HG03066 (cell line): ENCODE measurements around the gene CFAP410.
"Not testable (repeated sequence)": the region's sequence is repeated elsewhere in the genome, so short reads cannot be mapped to it uniquely, and the experiment has no call there.

Source experiments
- ATAC-seq: cut with Tn5 transposase; IDR thresholded peaks from one replicate; pipeline ENCODE4 v1.9.1; 2021; ENCODE audit warnings: low read depth; ENCODE audit not compliant: unreplicated experiment

Gene CFAP410

DNA sequence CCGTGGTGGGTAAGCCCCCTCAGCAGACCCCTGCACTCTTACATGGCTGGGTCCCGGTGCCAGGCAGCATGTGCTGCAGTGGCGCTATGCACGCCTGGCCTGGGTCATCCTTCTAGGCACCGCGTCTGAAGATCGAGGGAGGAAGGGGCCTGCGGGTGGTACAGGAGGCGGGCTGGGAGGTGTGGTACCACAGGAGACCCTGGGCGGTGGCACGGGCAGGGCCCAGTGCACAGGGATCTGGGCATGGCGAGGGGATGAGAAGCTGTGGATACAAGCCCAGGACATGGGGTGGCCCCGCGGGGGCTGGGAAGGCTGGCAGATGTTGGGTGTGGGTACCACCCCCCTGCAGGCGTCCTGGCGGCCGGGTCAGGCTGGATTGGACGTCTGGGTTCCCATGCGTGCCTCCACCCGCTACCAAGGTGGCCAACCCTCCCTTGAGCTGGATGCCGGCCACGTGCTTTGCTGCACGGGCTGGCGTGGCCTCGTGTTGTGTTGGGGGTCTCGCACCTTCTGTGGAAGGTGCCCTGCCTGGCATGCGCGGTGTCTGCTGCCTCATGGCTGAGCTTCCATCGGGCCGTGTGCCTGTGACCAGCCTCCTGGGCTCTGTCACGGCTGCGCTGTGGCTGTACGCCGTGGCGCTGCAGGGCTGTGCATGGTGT is 19.7 kb downstream of the CFAP410 start:
- no peak for ATAC-seq

DNA sequence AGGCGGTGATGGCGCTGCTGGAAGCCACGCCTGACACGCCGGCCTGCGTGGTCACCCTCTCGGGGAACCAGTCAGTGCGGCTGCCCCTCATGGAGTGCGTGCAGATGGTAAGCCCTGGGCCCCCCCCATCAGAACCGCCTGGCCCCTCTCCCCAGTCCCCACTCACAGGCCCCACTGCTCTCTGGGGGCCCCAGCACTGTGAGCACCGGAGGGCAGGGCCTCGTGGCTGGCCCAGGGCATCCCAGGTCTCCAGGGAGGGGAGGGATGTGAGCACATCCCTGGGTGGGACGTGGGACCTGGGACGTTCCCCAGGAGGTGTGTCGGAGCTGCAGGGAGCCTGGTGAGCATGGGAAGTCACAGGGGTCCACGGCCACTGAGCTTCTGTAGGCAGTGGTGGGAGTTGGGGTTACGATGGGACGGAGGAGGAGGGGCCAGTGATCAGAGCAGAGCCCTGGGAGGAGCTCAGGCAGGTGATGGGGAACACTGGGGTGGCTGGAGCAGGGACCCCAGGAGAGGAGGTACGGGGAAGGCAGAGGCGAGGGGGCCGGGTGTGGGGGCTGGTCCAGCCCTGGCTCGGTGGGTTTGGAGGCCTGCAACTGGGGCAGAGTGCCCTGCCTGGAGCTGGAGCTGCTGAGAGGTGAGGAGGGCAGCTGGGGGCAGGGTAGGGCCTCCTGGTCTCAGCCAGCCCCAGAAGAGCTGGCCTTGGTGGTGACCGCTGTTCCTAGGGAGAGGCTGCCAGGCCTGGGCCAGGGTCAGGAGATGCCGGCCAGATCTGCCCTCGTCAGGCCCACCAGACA is 20.5 kb downstream of the CFAP410 start:
- no peak for ATAC-seq

DNA sequence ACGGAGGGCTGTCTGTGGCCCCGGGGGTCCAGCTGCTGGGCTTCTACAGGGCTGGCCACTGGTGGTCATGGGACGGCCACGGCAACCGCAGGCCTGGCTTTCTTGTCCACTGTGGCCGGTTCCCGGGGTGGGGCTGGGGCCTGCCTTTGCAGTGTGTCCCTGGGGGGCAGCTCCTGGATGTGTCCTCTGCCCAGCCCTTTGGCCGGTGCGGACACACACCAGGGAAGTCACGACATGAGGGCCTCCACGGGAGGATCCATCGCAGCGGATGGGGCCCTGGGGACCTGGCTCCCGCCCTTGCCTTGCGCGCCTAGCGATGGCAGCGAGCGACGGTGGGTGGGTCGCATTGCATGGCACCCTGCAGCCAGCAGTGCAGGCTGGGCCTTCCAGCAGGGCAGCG is 21.3 kb downstream of the CFAP410 start:
- no peak for ATAC-seq

DNA sequence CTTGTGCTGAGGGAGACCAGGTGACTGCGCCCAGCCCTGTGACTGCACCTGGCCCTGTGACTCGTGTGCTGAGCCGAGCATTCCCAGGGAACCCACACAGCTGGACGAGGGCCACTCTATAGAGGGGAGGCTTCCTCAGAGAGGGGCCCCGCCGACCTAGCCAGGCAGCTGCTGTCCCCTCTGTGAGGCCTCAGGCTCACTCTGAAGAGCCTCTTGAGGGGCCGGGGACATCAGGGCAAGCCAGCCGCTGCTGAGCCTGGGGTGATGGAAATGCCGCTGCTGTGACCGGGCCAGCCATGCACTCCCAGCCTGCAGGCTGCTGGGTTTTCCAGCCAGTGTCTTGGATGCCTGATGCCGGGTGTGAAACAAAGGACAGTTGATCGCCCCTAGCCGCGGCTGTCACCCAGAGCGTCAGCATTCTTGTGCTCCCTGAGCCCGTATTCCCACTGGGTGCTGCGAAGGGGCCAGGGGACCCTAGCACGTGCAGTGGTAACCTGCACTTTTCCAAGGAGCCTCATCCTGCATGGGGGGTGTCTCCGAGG is 21.9 kb downstream of the CFAP410 start:
- no peak for ATAC-seq

DNA sequence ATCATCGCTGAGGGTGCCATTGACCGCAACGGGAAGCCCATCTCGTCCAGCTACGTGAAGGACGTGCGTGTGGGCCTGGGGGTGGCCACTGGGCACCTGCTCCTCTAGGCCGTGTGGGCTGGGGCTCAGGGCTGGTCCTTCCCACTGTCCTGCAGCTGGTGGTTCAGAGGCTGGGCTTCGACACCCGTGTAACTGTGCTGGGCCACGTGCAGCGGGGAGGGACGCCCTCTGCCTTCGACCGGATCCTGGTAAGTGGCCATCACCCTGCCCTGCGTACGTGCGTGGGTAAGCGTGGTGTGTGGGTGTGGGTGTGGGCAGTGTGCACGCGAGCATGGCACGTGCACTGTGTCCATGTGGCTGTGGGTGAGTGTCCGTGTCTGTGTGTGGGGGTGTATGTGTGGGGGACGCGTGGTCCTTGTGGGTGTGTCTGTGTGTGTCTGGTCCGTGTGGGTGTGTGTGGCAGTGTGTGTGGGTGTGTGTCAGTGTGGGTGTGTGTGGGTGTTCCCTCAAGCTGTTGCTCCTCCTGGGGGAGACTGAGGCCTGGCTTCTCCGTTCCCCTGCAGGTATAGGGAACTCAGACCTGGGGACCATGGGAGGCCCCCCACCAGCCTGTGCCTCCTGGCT is 22.8 kb downstream of the CFAP410 start:
- no peak for ATAC-seq

DNA sequence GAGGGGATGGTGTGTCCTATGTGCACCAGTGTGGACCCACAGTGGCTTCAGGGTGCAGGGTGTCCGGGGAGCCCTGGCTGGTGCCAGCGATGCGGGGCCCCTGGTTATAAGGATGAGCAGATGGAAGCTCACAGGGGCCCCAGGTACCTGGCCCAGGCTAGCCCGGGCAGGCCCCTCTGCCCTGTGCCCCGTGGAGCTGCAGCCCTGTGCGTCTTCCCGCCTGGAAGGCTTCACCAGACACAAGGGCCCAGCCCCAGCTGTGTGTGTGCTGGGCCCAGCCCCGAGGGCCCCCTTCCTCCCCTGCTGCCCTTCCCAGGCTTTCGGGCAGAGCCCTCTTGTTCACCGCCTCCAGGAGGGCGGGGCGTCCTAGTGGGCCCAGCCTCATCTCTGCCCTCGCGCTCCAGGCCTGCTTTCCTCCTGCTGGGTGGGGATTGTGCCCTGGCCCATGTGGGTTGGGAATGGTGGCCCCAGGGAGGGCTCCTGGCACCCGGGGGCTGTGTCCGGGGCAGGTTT is 23.4 kb downstream of the CFAP410 start:
- no peak for ATAC-seq

DNA sequence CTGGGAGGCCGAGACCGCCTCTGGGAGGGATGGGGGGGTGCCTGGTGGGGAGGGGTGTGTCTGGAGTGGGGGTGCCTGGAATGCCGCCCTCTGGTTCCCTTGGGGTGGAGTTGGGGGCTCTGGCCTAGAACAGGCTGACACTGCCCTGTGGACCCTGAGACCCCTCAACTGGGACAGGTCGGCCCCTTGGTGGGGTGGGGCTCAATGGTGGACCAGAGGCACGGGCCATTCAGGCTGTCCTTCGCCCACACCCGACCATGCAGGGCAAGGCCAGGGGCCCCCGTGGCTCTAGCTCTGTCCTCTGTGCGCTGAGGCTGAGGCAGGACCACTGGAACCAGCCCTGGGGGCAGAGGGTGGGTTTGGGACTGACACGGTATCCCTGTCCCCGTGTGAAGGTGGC is 24.6 kb downstream of the CFAP410 start:
- no peak for ATAC-seq

DNA sequence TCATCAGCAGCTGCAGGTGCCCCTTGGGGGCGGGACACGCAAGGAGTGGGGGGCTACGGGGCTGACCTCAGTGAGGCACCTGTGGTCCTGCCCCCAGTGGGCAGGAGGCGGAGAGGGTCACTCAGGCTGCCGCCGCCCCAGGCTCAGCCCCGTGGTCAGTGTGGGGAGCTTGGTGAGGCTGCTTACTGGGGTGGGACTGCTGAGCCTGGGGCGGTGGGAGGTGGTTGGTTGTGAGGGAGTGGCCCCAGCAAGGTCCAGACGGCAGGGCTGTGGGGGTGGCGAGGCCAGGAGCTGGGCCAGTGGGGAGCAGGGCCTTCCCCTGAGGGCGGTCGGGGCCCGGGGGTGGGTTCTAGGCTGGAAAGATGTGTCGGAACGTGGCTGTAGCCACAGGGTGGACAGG is 25.1 kb downstream of the CFAP410 start:
- ATAC-seq, result no peak

DNA sequence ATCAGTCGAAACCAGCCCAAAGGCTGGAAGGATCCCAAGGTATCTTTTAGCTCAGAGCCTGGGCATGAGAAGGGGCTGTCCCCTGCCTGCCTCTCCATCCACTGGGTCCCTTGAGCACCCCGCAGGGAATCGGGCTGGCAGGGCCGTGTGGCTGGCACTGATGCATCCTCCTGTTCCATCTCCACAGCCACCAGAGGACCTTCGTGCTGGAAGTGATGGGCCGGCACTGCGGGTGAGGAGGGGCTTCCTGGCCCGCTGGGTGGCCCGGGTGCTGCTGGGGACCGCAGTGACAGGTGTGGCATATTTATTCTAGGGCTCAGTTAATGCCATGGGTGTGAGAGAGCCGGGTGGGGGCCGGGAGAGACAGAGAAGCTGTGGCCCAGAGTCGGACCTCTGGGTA is 25.7 kb downstream of the CFAP410 start:
- no peak for ATAC-seq

- no peak for ATAC-seq
These were observed 26.5 kb downstream of the CFAP410 start for GRCh38 chr21:44312716-44313115.

GRCh38 chr21:44312089-44312488 is 27.1 kb downstream of the CFAP410 start:
- ATAC-seq, result no peak

GRCh38 chr21:44310628-44311507 is 28.3 kb downstream of the CFAP410 start:
- ATAC-seq, result no peak

- no peak for ATAC-seq
These were observed 32.1 kb downstream of the CFAP410 start for GRCh38 chr21:44306936-44307704.

DNA sequence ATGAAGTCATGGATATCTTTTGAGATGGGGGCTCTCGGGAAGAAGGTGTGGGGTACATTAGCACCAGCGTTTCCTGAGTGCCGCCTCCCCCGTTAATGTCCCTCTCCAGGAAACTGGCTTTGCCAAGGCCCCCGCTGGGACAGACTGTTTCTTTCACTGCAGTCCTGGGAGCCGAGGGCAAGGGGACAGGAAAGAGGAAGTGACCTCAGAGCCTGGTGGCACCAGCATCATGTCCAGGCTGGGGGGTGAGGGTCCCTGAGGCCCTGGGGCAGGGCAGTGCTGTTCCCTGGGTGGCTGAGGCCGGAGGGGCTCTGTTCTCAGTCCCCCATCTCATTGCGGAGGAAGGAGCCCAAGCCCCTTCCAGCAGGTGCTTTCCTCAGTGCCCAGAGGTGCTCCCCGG is 33.5 kb downstream of the CFAP410 start:
- no peak for ATAC-seq

DNA sequence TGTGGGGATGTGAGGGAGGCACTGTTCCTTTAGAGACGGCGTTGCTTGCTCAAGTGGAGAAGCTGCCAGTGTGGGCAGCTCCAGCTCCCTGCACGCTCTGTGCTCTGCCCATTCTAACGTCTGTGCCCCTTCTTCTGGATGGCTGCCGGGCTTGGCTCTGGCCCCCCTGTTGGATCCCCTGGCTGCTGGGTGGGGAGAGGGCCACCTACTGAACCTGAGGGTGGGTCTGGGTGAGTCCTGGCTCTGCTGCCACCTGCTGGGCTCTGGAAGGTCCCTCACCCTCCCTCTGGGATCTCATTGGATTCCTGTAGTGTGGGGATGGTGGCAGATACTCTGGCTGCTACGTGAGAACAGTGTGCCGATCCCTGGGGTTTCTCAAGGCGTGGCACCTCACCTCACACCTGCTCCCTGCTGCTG is 34.3 kb downstream of the CFAP410 start:
- no peak for ATAC-seq

GRCh38 chr21:44304011-44304616 is 35.1 kb downstream of the CFAP410 start:
- ATAC-seq, result no peak

DNA sequence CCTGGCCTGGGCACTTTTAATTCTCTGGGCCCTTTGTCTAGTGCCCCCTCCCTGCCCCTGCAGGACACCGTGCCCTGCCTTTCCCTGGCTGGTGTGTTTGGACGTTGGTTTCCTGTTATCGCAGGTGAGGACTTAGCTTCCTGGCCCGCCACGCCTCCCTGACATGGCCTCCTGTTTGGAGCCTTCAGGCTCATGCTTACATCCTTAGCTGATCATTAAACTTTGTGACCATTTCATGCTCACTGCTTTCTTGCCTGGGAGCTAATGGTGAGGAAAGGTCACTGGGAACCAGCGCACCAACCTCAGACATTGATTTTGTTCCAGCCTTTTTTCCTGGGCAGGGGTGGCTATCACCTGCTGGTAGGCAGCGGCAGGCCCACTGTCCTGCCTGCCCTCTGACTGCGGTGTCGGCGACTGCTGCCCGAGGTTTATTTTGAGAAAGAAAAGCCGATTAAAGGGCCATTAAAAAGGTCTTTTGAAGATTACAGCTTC is 35.7 kb downstream of the CFAP410 start:
- no peak for ATAC-seq

GRCh38 chr21:44302573-44303401 is 36.4 kb downstream of the CFAP410 start:
- not testable (repeated sequence) for ATAC-seq
